Stimulated activated naive CD8-positive, alpha-beta T cell treated with anti-CD3 and anti-CD28 coated beads, Interleukin-15, Interleukin-2, amounts not matched to agents 100 U/mL and 50 U/mL, for 24 hours (primary cell): Measurements from ENCODE around the gene FRMD8.
"Not testable (repeated sequence)": the region's sequence is repeated elsewhere in the genome, so short reads cannot be mapped to it uniquely, and the experiment has no call there.

Experiments
- ATAC-seq: fragments of 150-1000 bp; cut with Tn5 transposase; one replicate; pipeline ENCODE4 v1.10.0; 2021
- DNase-seq: peaks from one replicate; pipeline ENCODE4 v3.0.0; 2021

FRMD8 gene

DNA sequence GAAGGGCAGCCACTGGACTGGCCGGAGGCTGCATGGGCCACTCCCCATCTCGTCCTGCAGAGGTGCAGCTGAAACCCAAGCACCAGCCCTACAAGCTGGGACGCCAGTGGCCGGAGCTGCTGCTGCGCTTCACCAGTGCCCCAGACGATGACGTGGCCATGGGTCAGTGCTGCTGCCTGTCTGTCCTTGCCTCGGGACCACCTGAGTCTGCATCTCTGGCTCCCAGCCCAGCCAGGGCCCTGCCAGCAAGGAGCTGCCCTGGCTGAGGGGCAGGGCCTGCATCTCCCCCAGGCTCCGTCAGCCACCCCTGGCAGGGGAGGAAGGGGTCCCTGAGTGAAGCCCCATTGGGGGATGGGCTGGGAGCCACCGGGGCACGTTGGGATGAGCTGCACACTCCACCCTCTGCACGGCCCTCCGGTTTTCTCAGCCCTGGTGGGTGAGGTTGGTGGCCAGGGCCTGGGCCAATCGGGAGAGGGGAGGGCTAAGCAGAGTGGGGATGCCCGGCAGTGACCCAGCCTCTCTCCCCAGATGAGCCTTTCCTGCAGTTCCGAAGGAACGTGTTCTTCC, 7.2 kb downstream of the FRMD8 start:
- no peak for ATAC-seq

GRCh38 chr11:65394125-65394536, 7.7 kb downstream of the FRMD8 start:
- DNase-seq = no peak
- ATAC-seq = no peak

More for the DNA sequence above, 7.2 kb downstream of the FRMD8 start:
- DNase-seq = no peak

GRCh38 chr11:65395961-65396530, 9.6 kb downstream of the FRMD8 start:
- DNase-seq (no peak), ATAC-seq (no peak)

DNA sequence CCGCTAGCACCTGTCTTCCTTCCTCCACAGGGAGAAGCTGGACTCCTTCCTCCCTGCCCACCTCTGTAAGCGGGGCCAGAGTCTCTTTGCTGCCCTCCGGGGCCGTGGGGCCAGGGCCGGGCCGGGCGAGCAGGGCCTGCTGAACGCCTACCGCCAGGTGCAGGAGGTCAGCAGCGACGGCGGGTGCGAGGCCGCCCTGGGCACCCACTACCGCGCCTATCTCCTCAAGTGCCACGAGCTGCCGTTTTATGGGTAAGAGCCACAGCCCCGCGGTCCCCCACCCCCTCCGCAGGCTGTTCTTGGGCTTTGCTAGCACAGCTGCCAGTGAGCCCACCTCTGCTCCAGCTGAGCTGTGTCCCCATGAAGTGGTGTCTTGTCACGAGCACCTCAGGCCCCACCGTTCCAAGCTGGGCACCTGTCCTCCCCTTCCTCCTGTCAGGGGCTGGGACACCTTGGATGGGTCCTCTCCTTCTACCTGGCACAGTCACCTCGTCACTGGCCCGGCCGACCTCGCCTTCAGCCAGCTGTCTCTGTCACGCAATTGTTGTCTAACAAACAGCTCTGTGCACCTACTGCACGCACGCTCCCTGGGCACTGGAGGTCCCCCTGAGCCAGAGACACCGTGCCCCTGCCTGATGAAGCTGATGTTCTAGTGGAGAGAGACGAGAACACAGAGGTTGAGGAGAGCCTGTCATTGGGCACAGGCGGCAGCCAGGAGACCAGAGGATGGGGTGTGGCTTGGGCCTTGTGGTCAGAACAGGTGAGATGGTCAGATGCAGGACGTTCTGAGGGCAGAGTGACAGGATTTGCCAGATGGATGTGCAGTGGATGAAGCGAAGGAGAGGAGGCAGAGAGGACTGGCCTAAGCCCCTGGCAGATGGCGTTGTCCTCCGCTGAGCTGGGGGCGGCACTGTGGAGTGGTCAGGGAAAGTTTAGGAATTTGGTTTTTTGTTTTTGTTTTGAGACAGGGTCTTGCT, 10.6 kb downstream of the FRMD8 start:
- DNase-seq (no peak), ATAC-seq (no peak)

- no peak for ATAC-seq
- no peak for DNase-seq
Observed at GRCh38 chr11:65398362-65398910, 12.0 kb downstream of the FRMD8 start.

DNA sequence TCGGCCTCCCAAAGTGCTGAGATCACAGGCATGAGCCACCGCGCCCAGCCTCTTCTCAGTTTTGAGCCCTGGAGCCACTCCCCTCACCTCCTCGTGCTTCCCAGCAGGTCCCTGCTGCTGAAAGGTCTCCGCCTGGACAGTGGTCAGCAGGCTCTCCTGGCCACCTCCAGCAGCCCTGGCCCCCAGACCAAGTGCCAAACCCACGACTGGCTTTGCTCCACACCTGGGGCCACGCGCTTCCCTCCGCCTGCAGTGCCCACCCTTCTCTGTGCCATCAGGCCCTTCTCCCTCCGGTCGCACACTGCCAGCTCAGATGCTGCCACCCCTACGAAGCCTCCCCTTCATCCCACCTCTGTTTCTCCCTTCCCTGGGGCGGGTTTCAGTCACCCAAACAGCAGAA, 12.8 kb downstream of the FRMD8 start:
- DNase-seq = no peak
- no peak for ATAC-seq

DNA sequence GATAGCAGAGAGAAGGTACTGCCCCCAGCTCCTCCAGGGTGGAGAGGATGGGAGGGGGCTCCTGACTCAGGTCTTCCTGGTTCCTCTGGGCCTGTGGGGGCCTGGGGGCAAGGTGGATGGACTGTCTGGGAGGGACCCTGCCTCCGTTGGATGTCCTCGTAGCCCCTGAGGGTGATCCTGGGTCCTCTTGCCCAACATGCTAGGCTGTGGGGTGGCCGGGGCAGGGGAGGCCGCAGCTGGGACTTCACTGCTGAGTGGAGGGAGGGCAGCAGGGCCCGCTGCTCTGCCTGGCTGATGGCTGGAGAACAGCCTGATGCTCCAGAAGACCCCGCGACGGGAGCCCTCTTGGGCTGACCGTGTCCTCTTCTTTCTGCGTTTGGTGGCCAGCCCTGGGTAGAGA, 13.4 kb downstream of the FRMD8 start:
- no peak for DNase-seq
- no peak for ATAC-seq

DNA sequence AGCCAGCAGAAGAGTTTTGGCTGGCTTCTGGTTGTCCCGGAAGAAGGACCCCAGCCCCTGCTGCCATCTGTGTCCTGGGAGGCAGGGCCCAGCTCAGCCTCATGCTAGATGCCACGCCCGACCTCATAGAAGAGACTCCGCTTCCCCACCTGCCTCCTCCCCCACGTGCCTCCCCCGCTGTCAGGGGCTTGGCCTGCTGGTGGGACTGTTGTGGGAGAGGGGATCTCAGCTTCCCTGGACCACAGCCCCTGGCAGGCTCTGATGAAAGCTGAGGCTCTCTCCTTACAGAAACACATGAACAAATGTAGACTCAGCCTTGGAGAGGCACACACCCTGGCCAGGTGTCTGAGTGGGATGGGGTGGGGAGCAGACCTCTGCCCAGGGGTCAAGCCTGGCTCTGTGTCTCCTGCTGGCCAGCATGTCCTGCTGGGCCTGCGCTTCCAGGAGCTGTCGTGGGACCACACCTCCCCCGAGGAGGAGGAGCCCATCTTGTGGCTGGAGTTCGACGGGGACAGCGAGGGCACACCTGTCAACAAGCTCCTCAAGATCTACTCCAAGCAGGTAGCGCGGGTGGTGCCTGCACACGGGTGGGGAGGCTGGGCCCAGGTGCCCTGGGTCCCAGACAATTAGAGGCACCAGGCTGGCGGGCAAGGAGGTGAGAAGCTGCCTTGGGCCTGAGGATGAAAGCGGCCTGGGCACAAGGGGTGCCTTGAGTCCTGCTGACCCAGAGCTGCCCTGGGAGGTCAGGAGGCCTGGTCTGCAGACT, 14.1 kb downstream of the FRMD8 start:
- ATAC-seq = no peak
- DNase-seq = no peak

- ATAC-seq (no peak), DNase-seq (no peak)
Observed at GRCh38 chr11:65401073-65401802, 14.8 kb downstream of the FRMD8 start.

- DNase-seq (no peak), ATAC-seq (no peak)
Observed at GRCh38 chr11:65401803-65402248, 15.4 kb downstream of the FRMD8 start.

DNA sequence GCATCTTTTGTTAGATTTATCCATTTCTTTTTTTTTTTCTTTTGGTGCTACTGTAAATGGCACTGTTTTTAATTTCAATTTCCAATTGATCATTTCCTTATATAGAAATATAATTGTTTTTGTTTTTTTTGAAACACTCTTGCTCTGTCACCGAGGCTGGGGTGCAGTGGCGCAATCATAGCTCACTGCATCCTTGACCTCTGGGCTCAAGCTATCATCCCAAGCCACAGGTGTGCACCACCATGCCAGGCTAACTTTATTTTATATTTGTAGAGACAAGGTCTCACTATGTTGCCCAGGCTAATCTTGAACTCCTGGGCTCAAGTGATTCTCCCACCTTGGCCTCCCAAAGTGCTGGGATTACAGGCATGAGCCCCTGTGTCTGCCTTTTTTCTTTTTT, 16.4 kb downstream of the FRMD8 start:
- ATAC-seq (no peak), DNase-seq (no peak)

GRCh38 chr11:65403607-65404121, 17.2 kb downstream of the FRMD8 start:
- no peak for ATAC-seq
- no peak for DNase-seq

DNA sequence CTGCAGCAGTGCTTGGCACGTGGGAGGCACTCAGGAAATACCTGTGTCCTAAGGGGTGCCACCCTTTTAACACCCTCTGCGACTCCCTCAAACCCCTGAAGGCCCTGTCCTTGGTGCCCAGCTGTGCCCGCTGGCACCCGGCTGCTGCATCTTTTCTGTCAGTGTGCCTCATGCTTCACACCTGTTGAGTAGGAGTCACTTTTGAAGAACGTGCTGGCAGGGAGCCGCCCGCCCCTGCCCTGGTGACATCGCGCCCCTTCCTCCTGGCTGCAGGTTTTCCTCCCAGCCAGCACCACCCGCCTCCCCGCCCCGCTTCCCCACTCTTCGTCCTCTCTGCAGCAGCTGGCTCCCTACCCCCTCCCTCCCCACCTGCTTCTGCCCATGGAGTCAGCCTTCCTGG, 17.8 kb downstream of the FRMD8 start:
- DNase-seq = no peak
- no peak for ATAC-seq

GRCh38 chr11:65404638-65405339, 18.4 kb downstream of the FRMD8 start:
- ATAC-seq = no peak
- no peak for DNase-seq

GRCh38 chr11:65410936-65411680, 24.7 kb downstream of the FRMD8 start:
- DNase-seq (no peak), ATAC-seq (no peak)

DNA sequence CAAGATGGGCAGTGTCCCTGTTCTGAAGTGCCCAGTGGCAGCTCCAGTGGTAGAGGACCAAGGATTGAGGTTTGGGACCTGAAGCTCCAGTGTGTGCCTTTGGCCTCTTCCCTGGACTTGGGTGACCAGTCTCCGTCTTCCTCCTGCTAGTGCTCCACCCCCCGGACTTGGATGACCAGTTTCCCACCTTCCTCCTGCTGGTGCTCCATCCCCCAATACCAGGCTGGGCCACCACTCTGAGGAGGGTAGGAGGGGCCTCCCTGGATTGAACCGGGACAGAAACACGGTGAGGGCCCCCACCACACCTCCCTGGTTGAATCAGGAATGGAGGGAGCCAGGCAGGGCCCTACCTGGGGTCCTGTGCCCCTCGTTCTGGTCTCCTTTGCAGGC, 25.2 kb downstream of the FRMD8 start:
- ATAC-seq (no peak), DNase-seq (no peak)

DNA sequence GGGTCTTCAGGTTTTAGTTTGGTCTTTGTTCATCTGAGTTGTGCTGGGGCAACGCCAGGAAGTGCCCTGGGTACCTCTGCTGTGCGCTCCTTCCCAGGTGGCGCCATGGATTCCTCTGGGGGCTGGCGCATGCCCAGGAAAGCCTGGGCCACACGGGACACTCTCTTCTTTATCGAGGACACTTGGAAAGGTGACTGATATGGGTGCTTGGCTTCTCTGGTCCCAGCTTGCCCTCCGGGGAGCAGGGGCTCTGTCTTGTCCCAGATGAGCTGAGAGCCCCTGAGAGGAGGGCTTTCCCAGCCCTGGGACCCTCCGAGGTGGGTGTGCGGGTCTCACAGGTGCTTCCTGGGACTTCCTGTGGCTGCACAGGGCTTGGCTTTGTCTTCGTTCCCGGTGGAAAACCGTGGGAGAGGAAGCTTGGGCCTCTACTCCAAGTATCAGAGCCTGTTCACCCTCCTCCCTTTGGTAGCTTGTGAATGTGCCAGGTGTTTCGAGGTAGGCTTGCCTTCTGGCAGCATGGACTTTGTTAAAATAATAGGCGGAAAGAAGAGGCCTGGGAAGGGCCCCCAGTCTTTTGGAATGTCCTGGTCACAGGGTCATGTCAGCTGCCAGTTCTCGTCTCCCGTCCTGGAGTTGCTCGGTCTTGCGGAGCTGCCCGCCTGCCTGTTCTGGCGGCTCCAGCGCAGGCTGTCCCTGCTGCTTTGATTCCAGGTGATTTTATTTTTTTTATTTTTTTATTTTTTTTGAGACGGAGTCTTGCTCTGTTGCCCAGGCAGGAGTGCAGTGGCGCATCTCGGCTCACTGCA, 26.0 kb downstream of the FRMD8 start:
- ATAC-seq (no peak), DNase-seq (no peak)

DNA sequence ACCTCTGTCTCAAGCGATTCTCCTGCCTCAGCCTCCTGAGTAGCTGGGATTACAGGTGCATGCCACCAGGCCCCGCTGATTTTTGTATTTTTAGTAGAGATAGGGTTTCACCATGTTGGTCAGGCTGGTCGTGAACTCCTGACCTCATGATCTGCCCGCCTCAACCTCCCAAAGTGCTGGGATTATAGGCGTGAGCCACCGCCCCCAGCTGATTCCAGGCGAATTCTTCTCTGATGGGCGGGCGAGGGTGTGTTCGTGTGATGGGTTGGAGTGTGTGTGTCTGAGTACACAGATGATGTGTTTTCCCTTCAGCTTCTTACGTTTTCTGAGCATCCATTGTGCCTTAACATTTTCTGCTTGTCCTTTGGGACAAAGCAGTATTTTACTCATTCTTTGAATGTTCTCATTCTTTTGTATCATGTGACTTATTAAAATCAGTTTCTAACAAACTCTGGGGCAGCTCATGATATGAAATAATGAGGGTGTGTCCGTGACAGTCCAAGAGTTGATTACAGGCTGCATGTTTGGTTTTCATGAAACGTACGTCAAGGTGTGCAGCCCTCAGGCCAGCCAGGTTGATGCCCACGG, 26.7 kb downstream of the FRMD8 start:
- not testable (repeated sequence) for ATAC-seq

More for the DNA sequence above, 26.7 kb downstream of the FRMD8 start:
- not testable (repeated sequence) for DNase-seq
